ENCODE results near the gene BRD4. TPM values are rescaled to one million over a fixed set of nuclear protein-coding genes. Genes with fewer than 3 reads are reported as not detected.

Gene BRD4
- total and polyA plus RNA-seq, 2 of the 13 experiments (the other 11 are each of a cell fraction or from before 2014, with no cell fraction given) = 10.5 to 11.4 TPM

- 0 out of 2 replicates have a peak, but pooled peaks have one; percentile 33 for TF ChIP-seq ARID5B (CRISPR knock-in tag; IDR thresholded peaks at IDR 0.05)
- no peak for TF ChIP-seq FOXM1 (CRISPR knock-in tag; IDR thresholded peaks at IDR 0.05)
- no peak for TF ChIP-seq ZNF766 (CRISPR knock-in tag; IDR thresholded peaks at IDR 0.05; ENCODE audit: borderline replicate concordance)
- TF ChIP-seq ZSCAN20 (CRISPR knock-in tag; IDR thresholded peaks at IDR 0.05; ENCODE audit: borderline replicate concordance) = no peak
- TF ChIP-seq ZBTB38 (CRISPR knock-in tag; IDR thresholded peaks at IDR 0.05) = peak; percentile 88
- no peak for TF ChIP-seq IKZF4 (CRISPR knock-in tag; IDR thresholded peaks at IDR 0.05; ENCODE audit: borderline replicate concordance, low read depth, not compliant biosample characterization)
- peak; percentile 54; the same call in 1 of the 2 replicates for TF ChIP-seq TFDP1 (CRISPR knock-in tag; IDR thresholded peaks at IDR 0.05; ENCODE audit: borderline replicate concordance)
- TF ChIP-seq KDM5B (CRISPR knock-in tag; IDR thresholded peaks at IDR 0.05; ENCODE audit: borderline replicate concordance) = 0 out of 2 replicates have a peak, but pooled peaks have one; percentile 27
- peak; percentile 99 for TF ChIP-seq ZBTB33 (CRISPR knock-in tag; IDR thresholded peaks at IDR 0.05)
- TF ChIP-seq TFDP2 (CRISPR knock-in tag; IDR thresholded peaks at IDR 0.05) = 0 out of 2 replicates have a peak, but pooled peaks have one; percentile 60
- TF ChIP-seq HNRNPL (IDR thresholded peaks at IDR 0.05; ENCODE audit: low read depth, low read length) = no peak
- 0 out of 2 replicates have a peak, but pooled peaks have one; percentile 8 for TF ChIP-seq ZNF558 (CRISPR knock-in tag; IDR thresholded peaks at IDR 0.05; ENCODE audit: borderline replicate concordance)
- no peak for TF ChIP-seq ZSCAN25 (CRISPR knock-in tag; IDR thresholded peaks at IDR 0.05)
- TF ChIP-seq ZNF296 (CRISPR knock-in tag; conservative IDR thresholded peaks at IDR 0.05) = peak; percentile 43; the same call in 1 of the 2 replicates
- TF ChIP-seq ZMYM4 (CRISPR knock-in tag; IDR thresholded peaks at IDR 0.05) = peak; percentile 44; the same call in 1 of the 2 replicates
- no peak for TF ChIP-seq ZKSCAN8 (CRISPR knock-in tag; IDR thresholded peaks at IDR 0.05; ENCODE audit: borderline replicate concordance)
- TF ChIP-seq, protein P1, sequence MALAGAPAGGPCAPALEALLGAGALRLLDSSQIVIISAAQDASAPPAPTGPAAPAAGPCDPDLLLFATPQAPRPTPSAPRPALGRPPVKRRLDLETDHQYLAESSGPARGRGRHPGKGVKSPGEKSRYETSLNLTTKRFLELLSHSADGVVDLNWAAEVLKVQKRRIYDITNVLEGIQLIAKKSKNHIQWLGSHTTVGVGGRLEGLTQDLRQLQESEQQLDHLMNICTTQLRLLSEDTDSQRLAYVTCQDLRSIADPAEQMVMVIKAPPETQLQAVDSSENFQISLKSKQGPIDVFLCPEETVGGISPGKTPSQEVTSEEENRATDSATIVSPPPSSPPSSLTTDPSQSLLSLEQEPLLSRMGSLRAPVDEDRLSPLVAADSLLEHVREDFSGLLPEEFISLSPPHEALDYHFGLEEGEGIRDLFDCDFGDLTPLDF (CRISPR knock-in tag; IDR thresholded peaks at IDR 0.05) = no peak
- TF ChIP-seq REPIN1 (CRISPR knock-in tag; IDR thresholded peaks at IDR 0.05; ENCODE audit: borderline replicate concordance, low read depth) = 0 out of 2 replicates have a peak, but pooled peaks have one; percentile 53
Measured at GRCh38 chr19:15264061-15264932, 68.0 kb downstream of the BRD4 start (continued).
